Endothelial cell of umbilical vein (primary cell): ENCODE results near the gene INPP4B. TPM values are rescaled to one million over a fixed set of nuclear protein-coding genes. Genes with fewer than 3 reads are reported as not detected.

Experiments
- BruUV-seq: library from RNA; stranded (reverse); fragments of 400-500 nt; replicated peaks from 2 replicates; lab custom pipeline; 2021; lab: Mats Ljungman, UMichigan
- CTCF ChIA-PET: fragments of 300-600, 350-600 bp; sonication (Branson Sonifier 250); formaldehyde crosslinking; loops from one replicate; lab custom pipeline; 2021; ENCODE audit warnings: antibody characterized with exemption, inconsistent platforms; lab: Charles Lee
- POLR2A ChIA-PET: fragments of 300-600, 350-600 bp; sonication (Branson Sonifier 250); formaldehyde crosslinking; loops from one replicate; lab custom pipeline; 2021; ENCODE audit warnings: antibody characterized with exemption, inconsistent platforms; lab: Charles Lee
- DNase-seq: peaks from one replicate; pipeline ENCODE4 v3.0.0-alpha.2; 2011; ENCODE audit warnings: low read depth, low spot score
- FAIRE-seq: peaks from 2 replicates; lab custom pipeline; 2011; peaks lifted over from hg19 to GRCh38; lab: Jason Lieb, UNC
- H2AFZ ChIP-seq: 2 replicates; pipeline ENCODE4 v1.6.0; 2012; ENCODE audit warnings: low read depth, low read length, control low read depth, inconsistent platforms
- H3K27ac ChIP-seq: 2 replicates; pipeline ENCODE4 v1.5.1; 2011; ENCODE audit warnings: low read depth, mild to moderate bottlenecking, control low read depth, low read length, moderate library complexity; ENCODE audit not compliant: insufficient read depth
- H3K27me3 ChIP-seq, 2 experiments: 2 replicates each; pipeline versions ENCODE4 v1.6.0 to v1.6.1; 2011; ENCODE audit warnings: low read length in 2 of 2, mixed read lengths in 1 of 2; ENCODE audit not compliant: control insufficient read depth in 2 of 2, insufficient read depth in 2 of 2
- H3K36me3 ChIP-seq, 2 experiments: 2 replicates in 1 of 2; 3 replicates in 1 of 2; pipeline ENCODE4 v1.5.1; 2011; ENCODE audit warnings: low read length in 2 of 2, mild to moderate bottlenecking in 1 of 2, moderate library complexity in 1 of 2; ENCODE audit not compliant: control insufficient read depth in 2 of 2, insufficient read depth in 2 of 2; ENCODE audit errors: extremely low read depth in 1 of 2
- H3K4me1 ChIP-seq: 3 replicates; pipeline ENCODE4 v1.5.1; 2011; ENCODE audit warnings: mild to moderate bottlenecking, low read length; ENCODE audit not compliant: control insufficient read depth, insufficient read depth; ENCODE audit errors: extremely low read depth
- H3K4me2 ChIP-seq: 2 replicates; pipeline ENCODE4 v1.6.1; 2011; ENCODE audit warnings: low read length, control low read depth, mixed read lengths; ENCODE audit not compliant: insufficient read depth
- H3K4me3 ChIP-seq, 3 experiments: fragments of 200-600 bp in 1 of 3; sonication (generic), shearing (Covaris generic) in 1 of 3; replicated peaks in 1 of 3; 2 replicates each; pipeline ENCODE4 v1.5.1; 2011 to 2016; ENCODE audit warnings: control low read depth in 3 of 3, low read length in 3 of 3, mild to moderate bottlenecking in 2 of 3, inconsistent platforms in 1 of 3, low read depth in 1 of 3, moderate library complexity in 1 of 3; ENCODE audit not compliant: insufficient read depth in 1 of 3
- H3K79me2 ChIP-seq: 2 replicates; pipeline ENCODE4 v1.6.0; 2012; ENCODE audit warnings: low read length, inconsistent platforms; ENCODE audit not compliant: control insufficient read depth, insufficient read depth
- H3K9ac ChIP-seq: replicated peaks from 2 replicates; pipeline ENCODE3; 2011; ENCODE audit warnings: low read length, control low read depth; ENCODE audit not compliant: insufficient read depth; ENCODE audit errors: extremely low read depth
- H3K9me1 ChIP-seq: replicated peaks from 3 replicates; pipeline ENCODE4 v1.6.0; 2011; ENCODE audit warnings: mild to moderate bottlenecking, low read length; ENCODE audit not compliant: control insufficient read depth, insufficient read depth; ENCODE audit errors: extremely low read depth
- H3K9me3 ChIP-seq: replicated peaks from 2 replicates; pipeline ENCODE4 v1.5.1; 2012; ENCODE audit warnings: low read length, inconsistent platforms; ENCODE audit not compliant: control insufficient read depth, insufficient read depth
- H4K20me1 ChIP-seq: replicated peaks from 2 replicates; pipeline ENCODE3; 2011; ENCODE audit warnings: mild to moderate bottlenecking, low read length; ENCODE audit not compliant: control insufficient read depth, insufficient read depth; ENCODE audit errors: extremely low read depth
- EZH2 ChIP-seq: IDR thresholded peaks from 2 replicates; pipeline ENCODE4 v1.6.1; 2012; ENCODE audit warnings: borderline replicate concordance, low read depth, mild to moderate bottlenecking, moderate library complexity, low read length, inconsistent platforms; ENCODE audit not compliant: severe bottlenecking
- FOS ChIP-seq: IDR thresholded peaks from 2 replicates; pipeline ENCODE4 v1.6.1; 2011; ENCODE audit warnings: mild to moderate bottlenecking, low read length, moderate library complexity, borderline replicate concordance; ENCODE audit not compliant: insufficient read depth
- GATA2 ChIP-seq: IDR thresholded peaks from 2 replicates; pipeline ENCODE4 v1.7.0; 2011; ENCODE audit warnings: low read depth, mild to moderate bottlenecking, moderate library complexity, mixed read lengths, low read length; ENCODE audit not compliant: insufficient read length, insufficient read depth
- JUN ChIP-seq: IDR thresholded peaks from 2 replicates; pipeline ENCODE4 v1.6.1; 2011; ENCODE audit warnings: borderline replicate concordance, low read depth; ENCODE audit not compliant: insufficient read length, insufficient read depth
- MYC ChIP-seq: IDR thresholded peaks from one replicate; pipeline ENCODE4 v1.6.1; 2011; ENCODE audit warnings: mild to moderate bottlenecking, low read depth, low read length
- POLR2A ChIP-seq: IDR thresholded peaks from 2 replicates; pipeline ENCODE4 v1.6.1; 2012; ENCODE audit warnings: low read depth, mild to moderate bottlenecking, control low read depth, low read length
- POLR2AphosphoS5 ChIP-seq: IDR thresholded peaks from 2 replicates; pipeline ENCODE4 v1.6.1; 2012; ENCODE audit warnings: low read depth, mild to moderate bottlenecking, control low read depth, low read length, moderate library complexity; ENCODE audit not compliant: insufficient read depth
- dilution Hi-C: fragments of 300-500 bp; cut with MboI; formaldehyde crosslinking; loops from one replicate; pipeline ENCODE4 v1.15.0; 2019; ENCODE audit warnings: low sequenced_read_pairs; ENCODE audit not compliant: extremely low pct_ligation_motif_present
- intact Hi-C: fragments of 100-400 bp; cut with micrococcal nuclease; formaldehyde crosslinking; loops from one replicate; pipeline ENCODE4 v1.10.0; 2022
- polyA plus RNA-seq, 4 experiments: library from polyadenylated mRNA; depleted of rRNA in 3 of 4; stranded (reverse) in 3 of 4; unstranded in 1 of 4; fragments of >200 nt; gene quantifications; 2 replicates each; pipeline versions ENCODE4 v1.2.1 to v1.2.3, GENCODE V29; 2011 to 2012; ENCODE audit warnings: missing spikeins in 1 of 4
- total RNA-seq: library from RNA; stranded (reverse); gene quantifications from 2 replicates; pipeline ENCODE4 v1.2.3, GENCODE V29; 2021
- TF ChIP-seq, protein P1 (sequence below), 2 donors: IDR thresholded peaks; 1 replicate in 1 of 2; 2 replicates in 1 of 2; pipeline ENCODE4 v1.5.1; 2011; ENCODE audit warnings: low read length in 2 of 2, mild to moderate bottlenecking in 2 of 2, moderate library complexity in 2 of 2, control low read depth in 1 of 2, inconsistent platforms in 1 of 2, low read depth in 1 of 2; ENCODE audit not compliant: insufficient read depth in 1 of 2; ENCODE audit errors: extremely low read depth in 1 of 2
- TF ChIP-seq, protein P2 (sequence below): IDR thresholded peaks from 2 replicates; pipeline ENCODE4 v1.6.1; 2011; ENCODE audit not compliant: insufficient read depth, insufficient read length

The INPP4B gene
- total and polyA plus RNA-seq, 2 donors (not counting 3 experiments of a cell fraction or from before 2014, with no cell fraction given), result 0.41 to 3.1 TPM

DNA sequence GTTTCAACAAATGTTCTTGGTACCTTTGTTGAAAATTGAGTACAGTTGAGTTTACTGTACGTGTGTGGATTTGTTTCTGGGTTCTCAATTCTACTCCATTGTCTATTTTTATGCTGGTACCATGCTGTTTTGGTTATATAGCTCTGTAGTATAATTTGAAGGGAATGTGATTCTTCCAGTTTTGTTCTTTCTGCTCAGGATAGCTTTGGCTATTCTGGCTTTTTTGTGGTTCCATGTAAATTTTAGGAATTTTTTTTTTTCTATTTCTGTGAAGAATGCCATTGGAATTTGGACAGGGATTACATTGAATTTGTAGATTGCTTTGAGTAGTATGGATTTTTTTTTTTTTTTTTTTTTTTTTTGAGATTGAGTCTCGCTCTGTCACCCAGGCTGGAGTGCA is 836.4 kb downstream of the INPP4B start:
- FAIRE-seq, result no peak
- no peak for TF ChIP-seq GATA2
- no peak for TF ChIP-seq JUN
- TF ChIP-seq EZH2, result no peak
- TF ChIP-seq POLR2AphosphoS5, result no peak
- no peak for DNase-seq

DNA sequence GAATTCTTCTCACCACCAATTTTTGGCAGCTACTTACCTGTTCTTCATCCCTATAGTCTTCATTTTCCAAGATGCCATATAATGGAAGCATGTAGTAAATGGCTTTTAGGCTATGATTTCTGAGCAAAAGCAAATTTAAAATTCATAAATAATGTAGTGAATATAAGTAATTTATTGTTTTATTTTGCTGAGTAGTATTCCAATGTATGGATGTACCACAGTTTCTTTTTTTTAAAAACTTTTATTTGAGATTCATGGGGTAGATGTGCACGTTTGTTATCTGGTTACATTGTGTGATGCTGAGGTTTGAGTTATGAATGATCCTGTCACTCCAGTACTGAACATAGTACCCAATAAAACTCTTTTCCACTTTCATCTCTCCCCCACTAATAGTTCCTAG is 840.6 kb downstream of the INPP4B start:
- Histone ChIP-seq H3K79me2 (no peaks in the 10 kb centered on the region), H3K27me3 (no peaks in the 10 kb centered on the region), H3K9me1 (no peaks in the 10 kb centered on the region), H2AFZ (no peak overlapping the region), H3K9me3 (no peaks in the 10 kb centered on the region), H3K36me3 (no peaks in the 10 kb centered on the region), H3K9ac (no peak overlapping the region), H3K27ac (no peak overlapping the region), H3K4me2 (no peak overlapping the region), H3K4me1 (no peaks in the 10 kb centered on the region), H4K20me1 (no peaks in the 10 kb centered on the region), H3K4me3 (no peak overlapping the region)
- DNase-seq, result no peak
- dilution Hi-C loops (no loop called here), intact Hi-C loops (no loop called here)
- BruUV-seq, result no TSS peak
- ChIA-PET POLR2A (no interaction called here), CTCF (no interaction called here)
- FAIRE-seq, result no peak
- TF ChIP-seq FOS (no peak), EZH2 (no peak), POLR2AphosphoS5 (no peak), MYC (no peak), POLR2A (no peak), JUN (no peak), GATA2 (no peak)
- TF ChIP-seq, protein P1, sequence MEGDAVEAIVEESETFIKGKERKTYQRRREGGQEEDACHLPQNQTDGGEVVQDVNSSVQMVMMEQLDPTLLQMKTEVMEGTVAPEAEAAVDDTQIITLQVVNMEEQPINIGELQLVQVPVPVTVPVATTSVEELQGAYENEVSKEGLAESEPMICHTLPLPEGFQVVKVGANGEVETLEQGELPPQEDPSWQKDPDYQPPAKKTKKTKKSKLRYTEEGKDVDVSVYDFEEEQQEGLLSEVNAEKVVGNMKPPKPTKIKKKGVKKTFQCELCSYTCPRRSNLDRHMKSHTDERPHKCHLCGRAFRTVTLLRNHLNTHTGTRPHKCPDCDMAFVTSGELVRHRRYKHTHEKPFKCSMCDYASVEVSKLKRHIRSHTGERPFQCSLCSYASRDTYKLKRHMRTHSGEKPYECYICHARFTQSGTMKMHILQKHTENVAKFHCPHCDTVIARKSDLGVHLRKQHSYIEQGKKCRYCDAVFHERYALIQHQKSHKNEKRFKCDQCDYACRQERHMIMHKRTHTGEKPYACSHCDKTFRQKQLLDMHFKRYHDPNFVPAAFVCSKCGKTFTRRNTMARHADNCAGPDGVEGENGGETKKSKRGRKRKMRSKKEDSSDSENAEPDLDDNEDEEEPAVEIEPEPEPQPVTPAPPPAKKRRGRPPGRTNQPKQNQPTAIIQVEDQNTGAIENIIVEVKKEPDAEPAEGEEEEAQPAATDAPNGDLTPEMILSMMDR (IDR thresholded peaks at IDR 0.05; ENCODE audit: extremely low read depth in 1 of 2, insufficient read depth in 1 of 2, low read depth in 1 of 2, low read length in 2 of 2), result no peak
- TF ChIP-seq, protein P2, sequence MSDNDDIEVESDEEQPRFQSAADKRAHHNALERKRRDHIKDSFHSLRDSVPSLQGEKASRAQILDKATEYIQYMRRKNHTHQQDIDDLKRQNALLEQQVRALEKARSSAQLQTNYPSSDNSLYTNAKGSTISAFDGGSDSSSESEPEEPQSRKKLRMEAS, result no peak

More for the DNA sequence above, 836.4 kb downstream of the INPP4B start:
- no peaks in the 10 kb centered on the region for H4K20me1 ChIP-seq
- H3K4me1 ChIP-seq, result peaks cover 7% of the 10 kb centered on the region
- CTCF ChIA-PET, result no interaction called here
- H3K9me3 ChIP-seq, result no peaks in the 10 kb centered on the region
- H2AFZ ChIP-seq, result no peak overlapping the region
- no peaks in the 10 kb centered on the region for H3K27me3 ChIP-seq
- intact Hi-C loops (loop anchor here (10.0 kb wide), 1 partner anchor 185 kb away; no protein-coding TSS in a partner anchor), dilution Hi-C loops (no loop called here)
- H3K27ac ChIP-seq, result no peak overlapping the region
- no peak overlapping the region for H3K4me2 ChIP-seq
- POLR2A ChIA-PET, result no interaction called here
- H3K36me3 ChIP-seq, result no peaks in the 10 kb centered on the region
- H3K9me1 ChIP-seq, result no peaks in the 10 kb centered on the region
- BruUV-seq, result no TSS peak
- H3K4me3 ChIP-seq, result no peak overlapping the region
- H3K79me2 ChIP-seq, result no peaks in the 10 kb centered on the region
- H3K9ac ChIP-seq, result no peak overlapping the region
